AG08395 (cell line): ENCODE measurements around the gene CACNA1E.
A peak's percentile ranks its signal among the peaks of the same experiment; 100 is the strongest.

Experiments
- DNase-seq: peaks from one replicate; pipeline ENCODE4 v3.0.0; 2012; ENCODE audit warnings: mixed read lengths, low spot score

Gene CACNA1E

DNA sequence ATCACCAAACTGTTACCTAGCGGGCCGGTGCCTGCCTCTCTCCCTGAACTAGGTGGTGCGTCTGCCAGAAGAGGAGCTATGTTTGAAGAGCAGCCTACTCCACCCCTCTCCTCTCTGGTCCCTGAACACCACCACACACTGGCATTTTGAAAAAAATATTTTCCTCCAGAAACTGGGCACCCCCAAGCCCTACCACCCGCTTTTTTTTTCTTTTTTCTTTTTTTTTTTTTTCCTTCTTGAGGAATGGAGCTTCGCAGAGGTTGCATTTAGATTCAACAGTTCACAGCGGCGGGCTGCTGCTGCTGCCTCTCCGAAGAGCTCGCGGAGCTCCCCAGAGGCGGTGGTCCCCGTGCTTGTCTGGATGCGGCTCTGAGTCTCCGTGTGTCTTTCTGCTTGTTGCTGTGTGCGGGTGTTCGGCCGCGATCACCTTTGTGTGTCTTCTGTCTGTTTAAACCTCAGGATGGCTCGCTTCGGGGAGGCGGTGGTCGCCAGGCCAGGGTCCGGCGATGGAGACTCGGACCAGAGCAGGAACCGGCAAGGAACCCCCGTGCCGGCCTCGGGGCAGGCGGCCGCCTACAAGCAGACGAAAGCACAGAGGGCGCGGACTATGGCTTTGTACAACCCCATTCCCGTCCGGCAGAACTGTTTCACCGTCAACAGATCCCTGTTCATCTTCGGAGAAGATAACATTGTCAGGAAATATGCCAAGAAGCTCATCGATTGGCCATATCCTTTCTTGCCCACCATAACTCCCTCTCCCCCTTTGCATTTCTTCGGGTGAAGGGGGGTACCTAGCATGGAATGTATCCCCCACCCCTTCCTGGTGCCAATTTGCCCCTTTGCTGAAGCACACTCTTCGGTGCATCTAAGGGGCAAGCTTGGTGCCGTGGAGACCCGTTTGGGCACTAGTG lies at the start of gene CACNA1E:
CACNA1E (plus strand) TSS at position 233 of the 911 bp plus-strand sequence; CDS start at position 461, 228 bp downstream.
- DNase-seq = no peak

DNA sequence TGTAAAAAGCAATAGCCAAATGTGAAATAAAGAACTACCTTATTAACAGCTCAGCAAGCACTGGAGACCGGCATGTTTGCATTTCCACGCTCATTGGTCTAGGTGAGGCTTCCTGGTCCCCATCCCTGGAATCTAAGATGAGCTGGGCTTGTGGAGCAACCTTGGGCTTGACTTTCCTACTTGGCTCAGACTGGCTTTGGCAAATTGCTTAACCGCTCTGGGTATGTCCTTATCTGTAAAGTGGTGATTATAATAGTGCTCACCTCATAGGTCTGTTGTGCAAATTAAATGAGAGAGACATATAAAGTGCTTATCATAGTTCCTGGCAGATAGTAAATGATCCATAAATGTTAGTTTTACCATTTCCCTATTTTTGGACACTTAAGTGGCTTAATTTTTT lies 49.4 kb upstream of the CACNA1E start:
- no peak for DNase-seq

- no peak for DNase-seq
These were observed 45.3 kb upstream of the CACNA1E start for GRCh38 chr1:181438013-181438412.

GRCh38 chr1:181440510-181440909 lies 42.8 kb upstream of the CACNA1E start:
- DNase-seq = no peak

- no peak for DNase-seq
These were observed 41.2 kb upstream of the CACNA1E start for GRCh38 chr1:181442181-181442525.

GRCh38 chr1:181443231-181443853 lies 40.0 kb upstream of the CACNA1E start:
- no peak for DNase-seq

- DNase-seq = no peak
These were observed 37.9 kb upstream of the CACNA1E start for GRCh38 chr1:181445436-181445835.

- DNase-seq = no peak
These were observed 34.9 kb upstream of the CACNA1E start for GRCh38 chr1:181448461-181448860.

DNA sequence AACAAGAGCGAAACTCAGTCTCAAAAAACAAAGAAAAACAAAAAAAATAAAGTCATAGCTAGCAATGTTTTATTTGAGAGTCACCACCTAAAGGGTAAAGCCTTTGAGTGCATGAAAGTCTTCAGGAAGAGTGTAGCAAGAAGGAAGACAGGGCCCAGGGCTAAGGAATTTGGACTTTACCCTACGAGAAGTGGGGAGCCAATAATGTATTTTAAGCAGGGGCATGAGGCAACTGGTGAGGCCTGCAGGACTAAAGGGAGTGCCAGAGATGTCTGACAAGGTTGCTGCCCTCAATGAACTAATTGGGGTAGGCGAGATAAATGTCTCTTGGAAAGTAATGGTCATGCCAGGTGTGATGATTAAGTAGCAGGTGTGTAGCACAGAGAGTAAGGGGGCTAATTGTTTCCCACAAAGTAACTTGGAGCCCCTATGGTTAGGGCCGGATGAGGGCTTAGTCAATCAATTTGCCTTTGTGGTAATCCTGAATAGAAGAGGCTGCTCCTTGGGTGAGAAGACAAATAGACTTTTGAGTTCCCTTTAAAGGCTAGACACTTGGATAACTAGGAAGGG lies 31.6 kb upstream of the CACNA1E start:
- DNase-seq = no peak

GRCh38 chr1:181452746-181453145 lies 30.6 kb upstream of the CACNA1E start:
- no peak for DNase-seq

GRCh38 chr1:181453541-181454201 lies 29.6 kb upstream of the CACNA1E start:
- DNase-seq = no peak

DNA sequence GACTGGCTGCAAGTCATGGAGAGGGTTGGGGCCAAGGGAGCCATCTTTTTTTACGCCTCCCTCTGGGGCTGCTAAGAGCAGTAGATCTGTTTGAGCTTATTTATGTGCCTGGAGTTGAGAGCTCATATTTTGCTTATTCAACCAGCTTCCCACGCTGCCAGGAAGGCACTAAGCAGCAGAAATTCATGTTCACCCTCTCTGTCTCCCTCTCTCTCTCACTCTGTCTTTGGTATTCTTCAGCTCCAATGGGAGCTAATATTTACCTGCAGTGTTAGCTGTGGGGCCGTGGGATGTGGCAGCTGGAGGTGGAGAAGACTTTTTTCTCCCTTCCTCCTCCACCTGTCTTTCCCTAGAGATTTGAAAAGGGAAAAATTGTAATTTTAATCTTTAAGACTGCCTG lies 26.8 kb upstream of the CACNA1E start:
- DNase-seq = no peak

- no peak for DNase-seq
These were observed 24.9 kb upstream of the CACNA1E start for GRCh38 chr1:181458419-181458818.

DNA sequence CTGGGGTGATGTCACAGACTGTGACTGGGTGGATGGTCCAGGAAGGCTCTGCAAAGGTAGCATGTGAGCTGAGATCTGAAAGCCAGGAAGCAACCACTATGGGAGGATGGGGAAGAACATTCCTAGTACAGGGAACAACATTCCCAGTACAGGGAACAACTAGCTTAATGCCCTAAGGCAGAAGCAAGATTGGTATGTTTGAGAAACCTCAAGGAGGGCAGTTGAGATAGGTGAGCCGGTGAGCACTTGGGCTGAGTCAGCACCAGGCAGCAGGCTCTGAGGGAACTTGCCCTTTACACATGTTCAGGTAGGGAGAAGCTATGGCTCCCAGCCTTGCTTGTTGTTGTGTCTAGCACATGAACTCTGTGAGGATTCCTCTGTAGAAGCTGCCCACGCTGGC lies 24.2 kb upstream of the CACNA1E start:
- no peak for DNase-seq

- DNase-seq = peak; percentile 75
These were observed 13.5 kb upstream of the CACNA1E start for GRCh38 chr1:181469829-181470228.

- no peak for DNase-seq
These were observed 7.7 kb upstream of the CACNA1E start for GRCh38 chr1:181475580-181475979.

DNA sequence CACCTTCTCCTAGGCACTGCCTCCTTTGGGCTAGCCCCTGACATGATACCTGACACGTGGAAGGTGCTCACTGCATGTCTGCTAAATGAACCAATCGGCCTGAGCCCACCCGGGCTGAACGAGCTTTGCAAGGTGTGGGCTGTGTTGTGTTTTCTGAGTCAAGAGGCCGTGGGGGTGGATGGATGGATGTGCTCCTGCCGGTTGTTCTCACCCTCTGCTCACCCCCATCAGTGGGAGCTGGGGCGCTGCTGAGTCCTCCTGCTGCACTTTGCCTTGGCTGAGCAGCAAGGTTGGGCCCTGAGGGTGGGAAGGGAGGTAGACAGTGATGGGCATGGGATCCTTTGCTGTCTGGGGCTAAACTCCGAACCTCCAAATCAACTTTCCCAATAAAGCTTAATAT lies 6.7 kb upstream of the CACNA1E start:
- no peak for DNase-seq

DNA sequence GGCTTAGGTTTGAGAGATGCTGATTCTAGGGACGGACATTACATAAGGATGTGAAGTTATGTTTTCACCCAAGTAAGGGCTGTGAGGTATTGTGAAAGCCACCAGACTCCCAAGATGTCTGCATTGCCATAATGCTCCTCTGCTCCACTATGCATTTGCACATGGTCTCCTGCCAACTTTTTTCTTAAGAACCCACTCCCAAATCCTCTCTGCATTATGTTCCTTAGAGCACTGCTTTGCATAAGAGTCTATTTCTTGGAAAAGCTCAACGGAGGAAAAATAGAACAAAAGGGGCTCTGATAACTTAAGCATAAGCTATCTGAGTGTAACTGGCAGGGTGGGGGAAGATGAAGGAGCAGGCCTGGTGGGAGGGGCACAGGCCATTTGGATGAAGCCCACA lies 5.0 kb upstream of the CACNA1E start:
- DNase-seq = no peak

- peak; percentile 74 for DNase-seq
These were observed 4.1 kb upstream of the CACNA1E start for GRCh38 chr1:181479137-181479745.

DNA sequence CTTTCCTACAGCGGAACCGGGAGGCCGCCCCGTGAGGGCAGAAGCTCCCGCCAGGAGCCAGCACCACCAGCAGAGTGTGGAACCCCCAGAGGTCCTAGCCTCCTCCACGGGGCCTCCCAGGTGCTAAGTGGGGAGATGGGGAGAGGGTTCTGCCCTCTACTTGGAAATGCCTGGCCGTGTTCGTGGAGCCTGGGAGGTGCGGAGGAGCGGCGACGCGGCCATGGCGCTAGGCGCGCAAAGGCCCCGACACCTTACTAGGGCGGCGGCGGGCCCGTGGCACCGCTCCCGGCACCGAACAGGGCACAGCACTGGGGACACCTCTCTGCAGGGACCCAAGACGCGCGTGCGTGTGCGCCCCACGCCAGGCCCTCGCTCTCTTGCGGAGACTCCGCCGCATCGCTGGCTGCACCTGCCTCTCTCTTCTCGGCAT lies 1.3 kb upstream of the CACNA1E start:
- DNase-seq = no peak

- DNase-seq = peak; percentile 29
These were observed 614 bp upstream of the CACNA1E start for GRCh38 chr1:181482521-181483284.
